Activated naive CD8-positive, alpha-beta T cell treated with anti-CD3 and anti-CD28 coated beads, Interleukin-2, amount 10 ng/mL, durations not matched to agents 7 days and 5 days (primary cell): Measurements from ENCODE around the gene SH3RF1. TPM values are rescaled to one million over a fixed set of nuclear protein-coding genes. Genes with fewer than 3 reads are reported as not detected.

Experiments
- ATAC-seq: fragments of 150-1000 bp; cut with Tn5 transposase; one replicate; pipeline ENCODE4 v1.10.0; 2021; ENCODE audit warnings: low read depth, moderate library complexity
- POLR2A ChIA-PET: fragments of 350-600 bp; sonication (Branson Sonifier 250); formaldehyde crosslinking; loops from one replicate; lab custom pipeline; 2021; ENCODE audit warnings: antibody characterized with exemption; lab: Charles Lee
- DNase-seq: peaks from one replicate; pipeline ENCODE4 v3.0.0; 2021
- H3K27ac Mint-ChIP-seq: one replicate; pipeline ENCODE4 v1.8.0; 2022; ENCODE audit warnings: mild to moderate bottlenecking, mixed read lengths
- H3K27me3 Mint-ChIP-seq: one replicate; pipeline ENCODE4 v1.8.0; 2022; ENCODE audit warnings: mild to moderate bottlenecking, moderate library complexity, mixed read lengths
- H3K36me3 Mint-ChIP-seq: one replicate; pipeline ENCODE4 v1.8.0; 2021; ENCODE audit warnings: mild to moderate bottlenecking, mixed read lengths
- H3K4me1 Mint-ChIP-seq: one replicate; pipeline ENCODE4 v1.8.0; 2021; ENCODE audit warnings: mixed read lengths
- H3K4me3 Mint-ChIP-seq: one replicate; pipeline ENCODE4 v1.8.0; 2022; ENCODE audit warnings: mild to moderate bottlenecking, moderate library complexity, mixed read lengths
- H3K9me3 Mint-ChIP-seq: one replicate; pipeline ENCODE4 v1.8.0; 2021; ENCODE audit warnings: mixed read lengths
- total RNA-seq, 2 experiments: library from RNA; stranded (reverse); gene quantifications; one replicate each; pipeline ENCODE4 v1.2.3, GENCODE V29; 2021

SH3RF1 gene
- total RNA-seq, 2 experiments from 2014 or later = 0.14 TPM; not detected in 1

- Mint-ChIP-seq H3K27me3 (no peaks in the 10 kb centered on the region), H3K4me3 (no peak overlapping the region), H3K27ac (no peak overlapping the region), H3K9me3 (peaks cover 9% of the 10 kb centered on the region), H3K36me3 (no peaks in the 10 kb centered on the region), H3K4me1 (no peaks in the 10 kb centered on the region)
- POLR2A ChIA-PET = no interaction called here
- DNase-seq (no peak), ATAC-seq (no peak)
Measured at GRCh38 chr4:169089004-169089403, 181.8 kb downstream of the SH3RF1 start.

GRCh38 chr4:169084954-169085353 lies 185.8 kb downstream of the SH3RF1 start:
- H3K27ac Mint-ChIP-seq = no peak overlapping the region
- H3K4me3 Mint-ChIP-seq = no peak overlapping the region
- no peaks in the 10 kb centered on the region for H3K36me3 Mint-ChIP-seq
- peaks cover 4% of the 10 kb centered on the region for H3K9me3 Mint-ChIP-seq
- peaks cover 3% of the 10 kb centered on the region for H3K4me1 Mint-ChIP-seq
- peaks cover 3% of the 10 kb centered on the region for H3K27me3 Mint-ChIP-seq
- DNase-seq (no peak), ATAC-seq (no peak)
- POLR2A ChIA-PET = no interaction called here

- H3K27me3 Mint-ChIP-seq = peaks cover 3% of the 10 kb centered on the region
- POLR2A ChIA-PET = no interaction called here
- no peaks in the 10 kb centered on the region for H3K36me3 Mint-ChIP-seq
- H3K4me3 Mint-ChIP-seq = no peak overlapping the region
- peaks cover 9% of the 10 kb centered on the region for H3K4me1 Mint-ChIP-seq
- no peak overlapping the region for H3K27ac Mint-ChIP-seq
- no peak for DNase-seq
- no peaks in the 10 kb centered on the region for H3K9me3 Mint-ChIP-seq
- no peak for ATAC-seq
Measured at GRCh38 chr4:169080981-169081380, 189.8 kb downstream of the SH3RF1 start.

GRCh38 chr4:169079942-169080827 lies 190.6 kb downstream of the SH3RF1 start:
- no peaks in the 10 kb centered on the region for H3K9me3 Mint-ChIP-seq
- peaks cover 9% of the 10 kb centered on the region for H3K4me1 Mint-ChIP-seq
- DNase-seq = no peak
- ATAC-seq = no peak
- no peaks in the 10 kb centered on the region for H3K36me3 Mint-ChIP-seq
- peak overlapping the region; percentile 59 for H3K4me3 Mint-ChIP-seq
- H3K27ac Mint-ChIP-seq = no peak overlapping the region
- POLR2A ChIA-PET = no interaction called here
- H3K27me3 Mint-ChIP-seq = peaks cover 3% of the 10 kb centered on the region

DNA sequence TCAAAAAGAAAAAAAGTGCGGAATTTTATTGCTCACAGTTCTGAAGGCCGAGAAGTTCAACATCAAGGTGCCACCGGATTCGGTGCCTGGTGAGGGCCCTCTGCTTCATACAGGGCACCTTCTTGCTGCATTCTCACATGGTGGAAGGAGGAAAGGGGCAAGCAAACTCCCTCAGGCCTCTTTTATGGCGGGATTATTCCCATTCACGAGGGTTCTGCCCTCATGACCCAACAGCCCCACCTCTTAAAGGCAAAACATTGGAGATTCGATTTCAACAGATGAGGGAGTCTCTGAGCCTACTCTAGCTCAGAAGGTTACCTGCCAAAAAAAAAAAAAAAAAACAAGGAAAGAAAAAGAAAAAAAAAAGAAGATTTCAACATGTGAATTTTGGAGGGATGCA lies 196.6 kb downstream of the SH3RF1 start:
- H3K4me3 Mint-ChIP-seq = no peak overlapping the region

DNA sequence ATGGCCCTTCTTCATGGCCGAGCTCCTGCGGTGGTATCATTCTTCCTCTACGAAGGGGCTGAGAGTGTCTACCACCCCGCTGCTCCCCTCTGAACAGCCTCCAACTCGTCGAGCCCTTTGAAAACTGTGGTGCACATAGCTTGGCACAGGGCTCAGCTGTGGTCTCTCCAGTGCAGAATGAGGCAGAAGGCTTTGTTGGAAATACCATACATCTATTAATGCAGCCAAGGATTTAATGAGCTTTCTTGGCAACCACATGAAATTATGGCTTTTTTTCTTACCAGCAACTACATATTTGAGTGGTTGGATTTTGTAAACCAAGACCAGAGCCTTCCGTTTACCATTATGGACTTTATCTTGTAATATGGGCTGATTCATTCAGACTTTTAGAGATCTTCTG lies 199.0 kb downstream of the SH3RF1 start:
- no peaks in the 10 kb centered on the region for H3K9me3 Mint-ChIP-seq
- H3K27me3 Mint-ChIP-seq = no peaks in the 10 kb centered on the region
- H3K4me3 Mint-ChIP-seq = no peak overlapping the region
- peaks cover 7% of the 10 kb centered on the region for H3K4me1 Mint-ChIP-seq
- ATAC-seq (no peak), DNase-seq (no peak)
- no peaks in the 10 kb centered on the region for H3K36me3 Mint-ChIP-seq
- H3K27ac Mint-ChIP-seq = no peak overlapping the region
- POLR2A ChIA-PET = no interaction called here

More for the DNA sequence above, 196.6 kb downstream of the SH3RF1 start:
- Mint-ChIP-seq H3K27ac (no peak overlapping the region), H3K9me3 (no peaks in the 10 kb centered on the region), H3K4me1 (no peaks in the 10 kb centered on the region), H3K27me3 (no peaks in the 10 kb centered on the region), H3K36me3 (no peaks in the 10 kb centered on the region)
- POLR2A ChIA-PET = no interaction called here
- no peak for ATAC-seq
- DNase-seq = no peak

- H3K4me3 Mint-ChIP-seq = no peak overlapping the region
- H3K27ac Mint-ChIP-seq = peak overlapping the region; percentile 39
- no peaks in the 10 kb centered on the region for H3K36me3 Mint-ChIP-seq
- no peak for DNase-seq
- H3K4me1 Mint-ChIP-seq = peaks cover 7% of the 10 kb centered on the region
- H3K27me3 Mint-ChIP-seq = no peaks in the 10 kb centered on the region
- no peaks in the 10 kb centered on the region for H3K9me3 Mint-ChIP-seq
- no peak for ATAC-seq
- POLR2A ChIA-PET = no interaction called here
Measured at GRCh38 chr4:169070895-169071218, 199.9 kb downstream of the SH3RF1 start.

- H3K4me3 Mint-ChIP-seq = no peak overlapping the region
- ATAC-seq (no peak), DNase-seq (no peak)
- POLR2A ChIA-PET = no interaction called here
- H3K36me3 Mint-ChIP-seq = no peaks in the 10 kb centered on the region
- no peaks in the 10 kb centered on the region for H3K9me3 Mint-ChIP-seq
- H3K27ac Mint-ChIP-seq = no peak overlapping the region
- no peaks in the 10 kb centered on the region for H3K27me3 Mint-ChIP-seq
- peaks cover 7% of the 10 kb centered on the region for H3K4me1 Mint-ChIP-seq
Measured at GRCh38 chr4:169070071-169070894, 200.5 kb downstream of the SH3RF1 start.

DNA sequence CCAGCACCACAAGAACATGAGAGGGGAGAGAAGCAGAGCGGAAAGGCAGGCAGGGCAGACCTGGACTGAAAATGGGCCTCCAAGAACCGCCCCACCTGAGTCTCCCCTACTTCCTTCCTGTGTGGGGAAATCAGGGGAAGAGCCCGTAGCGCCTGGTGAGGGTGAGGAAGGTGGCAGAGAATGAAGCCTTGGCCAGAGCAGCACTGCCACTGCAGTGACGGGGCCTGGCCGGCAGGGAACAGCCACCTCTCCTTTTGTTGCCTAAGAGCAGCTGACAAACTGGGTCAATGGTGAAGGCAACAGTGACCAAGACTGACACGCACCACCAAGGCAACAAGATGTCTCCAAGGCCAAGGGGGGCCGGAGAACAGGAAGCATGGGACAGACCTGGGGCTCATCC lies 202.3 kb downstream of the SH3RF1 start:
- H3K4me3 Mint-ChIP-seq = no peak overlapping the region
- peaks cover 7% of the 10 kb centered on the region for H3K4me1 Mint-ChIP-seq
- peak overlapping the region; percentile 68 for H3K27ac Mint-ChIP-seq
- POLR2A ChIA-PET = no interaction called here
- H3K9me3 Mint-ChIP-seq = no peaks in the 10 kb centered on the region
- H3K27me3 Mint-ChIP-seq = no peaks in the 10 kb centered on the region
- peak; percentile 36 for ATAC-seq
- H3K36me3 Mint-ChIP-seq = no peaks in the 10 kb centered on the region
- no peak for DNase-seq

DNA sequence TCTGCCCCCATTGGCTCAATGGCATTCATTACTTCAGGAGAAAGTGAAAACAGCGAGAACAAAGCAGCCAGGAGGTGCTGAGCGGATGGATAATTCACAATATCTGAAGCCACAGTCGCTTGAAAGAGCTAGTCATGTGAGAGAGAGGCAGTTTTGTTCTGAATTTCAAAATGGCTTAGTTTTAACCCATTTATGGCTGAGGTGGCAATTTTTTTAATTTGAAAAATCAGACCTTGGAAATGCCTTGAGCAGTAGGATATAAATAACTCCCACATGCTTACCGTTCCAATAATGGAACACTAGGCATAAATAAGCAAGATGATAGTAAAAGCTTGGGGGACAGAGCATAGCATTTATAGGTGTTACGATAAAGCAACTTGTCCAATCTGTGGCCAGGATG lies 203.8 kb downstream of the SH3RF1 start:
- Mint-ChIP-seq H3K36me3 (no peaks in the 10 kb centered on the region), H3K27me3 (no peaks in the 10 kb centered on the region), H3K4me3 (no peak overlapping the region), H3K27ac (no peak overlapping the region), H3K4me1 (peaks cover 7% of the 10 kb centered on the region), H3K9me3 (no peaks in the 10 kb centered on the region)
- ATAC-seq = no peak
- no peak for DNase-seq
- POLR2A ChIA-PET = no interaction called here

DNA sequence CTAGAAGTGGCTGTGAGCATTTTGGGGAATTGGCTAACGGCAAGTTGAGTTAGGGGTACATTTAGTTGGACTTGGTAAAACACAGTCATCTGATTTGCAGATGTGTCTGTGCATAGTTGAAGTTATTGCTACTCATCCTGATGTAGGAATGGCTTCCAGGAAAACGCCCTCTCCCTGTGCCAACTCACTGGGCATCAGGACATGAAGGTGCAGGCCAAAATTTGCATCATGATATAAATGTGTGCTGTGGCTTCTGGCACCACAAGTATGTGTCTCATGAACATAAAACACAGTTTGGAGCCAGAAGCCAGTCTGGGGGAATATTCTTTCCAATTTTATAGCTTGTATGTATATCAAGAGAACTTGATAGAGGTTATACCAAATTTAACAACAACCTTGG lies 206.5 kb downstream of the SH3RF1 start:
- ATAC-seq (no peak), DNase-seq (no peak)
- Mint-ChIP-seq H3K4me1 (peaks cover 7% of the 10 kb centered on the region), H3K36me3 (no peaks in the 10 kb centered on the region), H3K27me3 (no peaks in the 10 kb centered on the region), H3K4me3 (no peak overlapping the region), H3K9me3 (no peaks in the 10 kb centered on the region), H3K27ac (no peak overlapping the region)
- POLR2A ChIA-PET = no interaction called here

GRCh38 chr4:169063441-169063840 lies 207.3 kb downstream of the SH3RF1 start:
- no peaks in the 10 kb centered on the region for H3K9me3 Mint-ChIP-seq
- no peak overlapping the region for H3K27ac Mint-ChIP-seq
- peaks cover 5% of the 10 kb centered on the region for H3K4me1 Mint-ChIP-seq
- no peak for DNase-seq
- POLR2A ChIA-PET = no interaction called here
- no peak for ATAC-seq
- H3K27me3 Mint-ChIP-seq = no peaks in the 10 kb centered on the region
- H3K4me3 Mint-ChIP-seq = no peak overlapping the region
- no peaks in the 10 kb centered on the region for H3K36me3 Mint-ChIP-seq

GRCh38 chr4:169062897-169063244 lies 207.9 kb downstream of the SH3RF1 start:
- ATAC-seq = no peak
- no peak overlapping the region for H3K27ac Mint-ChIP-seq
- H3K9me3 Mint-ChIP-seq = no peaks in the 10 kb centered on the region
- no peak for DNase-seq
- no peaks in the 10 kb centered on the region for H3K4me1 Mint-ChIP-seq
- POLR2A ChIA-PET = no interaction called here
- H3K27me3 Mint-ChIP-seq = no peaks in the 10 kb centered on the region
- H3K4me3 Mint-ChIP-seq = no peak overlapping the region
- no peaks in the 10 kb centered on the region for H3K36me3 Mint-ChIP-seq

DNA sequence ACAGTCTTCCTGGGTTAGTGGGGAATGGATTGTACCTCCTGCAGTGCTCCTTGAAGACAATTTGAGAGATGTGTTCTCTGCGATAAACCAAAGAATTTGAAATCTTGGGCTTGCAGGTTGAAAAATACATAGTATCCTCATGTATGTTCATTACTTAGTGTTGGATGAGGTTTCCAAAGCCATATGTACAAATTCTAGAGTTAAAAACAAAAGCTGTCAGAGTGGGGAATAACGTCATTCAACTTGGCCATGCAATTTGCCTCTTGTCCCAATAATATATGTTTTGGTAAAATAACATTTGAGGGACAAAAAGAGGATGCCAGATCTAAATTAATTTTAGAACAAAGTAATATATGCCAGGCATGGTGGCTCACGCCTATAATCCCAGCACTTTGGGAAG lies 209.4 kb downstream of the SH3RF1 start:
- ATAC-seq = no peak
- Mint-ChIP-seq H3K27me3 (no peaks in the 10 kb centered on the region), H3K27ac (no peak overlapping the region), H3K9me3 (no peaks in the 10 kb centered on the region), H3K4me1 (no peaks in the 10 kb centered on the region), H3K4me3 (no peak overlapping the region), H3K36me3 (no peaks in the 10 kb centered on the region)
- POLR2A ChIA-PET = no interaction called here
- DNase-seq = no peak
